Caco-2 (cell line): ENCODE results near the gene HM13. TPM values are rescaled to one million over a fixed set of nuclear protein-coding genes. Genes with fewer than 3 reads are reported as not detected.
"Not testable (repeated sequence)": the region's sequence is repeated elsewhere in the genome, so short reads cannot be mapped to it uniquely, and the experiment has no call there.

Source experiments
- BruUV-seq: library from RNA; stranded (reverse); fragments of 400-500 nt; replicated peaks from 2 replicates; lab custom pipeline; 2021; lab: Mats Ljungman, UMichigan
- CTCF ChIA-PET: fragments of 300-600 bp; sonication (Branson Sonifier 250); formaldehyde crosslinking; loops from one replicate; lab custom pipeline; 2022; ENCODE audit warnings: antibody characterized with exemption; lab: Charles Lee
- POLR2A ChIA-PET: fragments of 300-600 bp; sonication (Branson Sonifier 250); formaldehyde crosslinking; loops from one replicate; lab custom pipeline; 2022; ENCODE audit warnings: antibody characterized with exemption; lab: Charles Lee
- DNase-seq, 2 experiments: peaks; one replicate each; pipeline versions ENCODE4 v3.0.0 to v3.0.0-alpha.2; 2020 to 2022
- H3K27me3 ChIP-seq: replicated peaks from 2 replicates; pipeline ENCODE4 v1.6.0; 2011; ENCODE audit warnings: low read length; ENCODE audit not compliant: control insufficient read depth, insufficient read depth
- H3K36me3 ChIP-seq: 2 replicates; pipeline ENCODE4 v1.5.1; 2011; ENCODE audit warnings: low read length; ENCODE audit not compliant: control insufficient read depth, insufficient read depth
- H3K4me1 ChIP-seq: fragments of 250-450 bp; sonication (Bioruptor Pico); 2 replicates; pipeline ENCODE4 v1.5.1; 2020; ENCODE audit warnings: mild to moderate bottlenecking
- H3K4me3 ChIP-seq: 2 replicates; pipeline ENCODE4 v1.5.1; 2011; ENCODE audit warnings: low read depth, mild to moderate bottlenecking, control low read depth, low read length
- H3K9me3 ChIP-seq: fragments of 250-450 bp; sonication (Bioruptor Pico); 2 replicates; pipeline ENCODE4 v1.5.1; 2020; ENCODE audit warnings: mild to moderate bottlenecking, moderate library complexity
- H3K27ac Mint-ChIP-seq: one replicate; pipeline ENCODE4 v1.8.0; 2022; ENCODE audit warnings: mixed read lengths; ENCODE audit not compliant: unreplicated experiment
- H3K27me3 Mint-ChIP-seq: one replicate; pipeline ENCODE4 v1.8.0; 2022; ENCODE audit warnings: mixed read lengths; ENCODE audit not compliant: insufficient read depth, unreplicated experiment
- H3K36me3 Mint-ChIP-seq: one replicate; pipeline ENCODE4 v1.8.0; 2022; ENCODE audit warnings: mild to moderate bottlenecking, mixed read lengths; ENCODE audit not compliant: insufficient read depth, unreplicated experiment
- H3K4me1 Mint-ChIP-seq: one replicate; pipeline ENCODE4 v1.8.0; 2022; ENCODE audit warnings: low read depth, mixed read lengths; ENCODE audit not compliant: unreplicated experiment
- H3K4me3 Mint-ChIP-seq: one replicate; pipeline ENCODE4 v1.8.0; 2022; ENCODE audit warnings: mild to moderate bottlenecking, moderate library complexity, mixed read lengths; ENCODE audit not compliant: unreplicated experiment
- H3K9me3 Mint-ChIP-seq: one replicate; pipeline ENCODE4 v1.8.0; 2022; ENCODE audit warnings: mixed read lengths; ENCODE audit not compliant: unreplicated experiment
- intact Hi-C: fragments of 100-400 bp; cut with micrococcal nuclease; formaldehyde crosslinking; loops from one replicate; pipeline ENCODE4 v1.10.0; 2022; ENCODE audit not compliant: unreplicated experiment
- total RNA-seq: library from RNA; stranded (reverse); gene quantifications from 2 replicates; pipeline ENCODE4 v1.2.3, GENCODE V29; 2022
- TF ChIP-seq, protein P1 (sequence below), 2 experiments: fragments of 200-600 bp in 1 of 2; IDR thresholded peaks; 1 replicate in 1 of 2; 2 replicates in 1 of 2; pipeline versions ENCODE4 v1.5.1 to v1.8.0; 2011 to 2022; ENCODE audit warnings: antibody characterized with exemption in 1 of 2, control low read depth in 1 of 2, inconsistent platforms in 1 of 2, low read depth in 1 of 2, low read length in 1 of 2, mild to moderate bottlenecking in 1 of 2, moderate library complexity in 1 of 2; ENCODE audit not compliant: insufficient read depth in 1 of 2, severe bottlenecking in 1 of 2, unreplicated experiment in 1 of 2

The HM13 gene
- total RNA-seq, 1 experiment from 2014 or later: 443 TPM

DNA sequence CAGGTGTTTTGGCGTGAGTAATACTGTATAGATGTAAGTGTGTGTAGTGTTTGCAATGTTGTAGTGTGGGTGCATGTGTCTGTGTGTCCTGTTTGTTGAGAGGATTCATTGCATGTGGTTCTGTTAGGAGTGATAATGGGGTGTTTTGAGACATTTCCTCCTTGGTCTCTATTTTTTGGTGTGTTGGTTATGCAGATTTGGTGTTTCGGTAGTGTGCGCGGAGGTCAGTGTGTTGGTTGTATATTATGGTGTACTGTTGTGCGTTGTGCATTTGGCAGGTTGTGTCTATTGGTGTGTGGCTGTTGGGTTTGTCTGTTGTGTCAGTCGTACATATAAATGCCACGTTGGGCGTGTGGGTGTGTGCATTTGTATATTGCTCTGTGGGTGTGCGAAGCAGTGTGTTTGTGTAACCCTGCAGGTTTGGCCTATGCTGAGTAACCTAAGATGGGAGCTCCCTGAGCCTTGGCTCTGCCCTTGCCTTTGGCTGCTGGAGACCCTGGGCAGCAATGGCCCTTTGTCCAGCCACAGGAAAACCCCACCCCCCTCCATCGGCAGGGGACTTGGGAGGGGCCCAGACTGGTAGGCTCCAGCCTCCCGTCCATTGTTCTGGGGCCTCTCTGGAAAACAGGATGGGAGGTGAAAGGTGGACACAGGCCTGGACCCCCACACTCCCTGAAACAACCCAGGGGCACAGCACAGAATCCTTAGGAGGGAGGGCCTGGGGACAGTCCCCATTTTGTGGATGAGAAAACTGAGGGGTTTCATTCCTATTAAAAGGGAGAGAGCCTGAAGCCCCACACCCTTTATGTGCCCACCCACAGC lies 80.5 kb downstream of the HM13 start:
- no peak overlapping the region for H3K4me3 ChIP-seq
- TF ChIP-seq, protein P1, sequence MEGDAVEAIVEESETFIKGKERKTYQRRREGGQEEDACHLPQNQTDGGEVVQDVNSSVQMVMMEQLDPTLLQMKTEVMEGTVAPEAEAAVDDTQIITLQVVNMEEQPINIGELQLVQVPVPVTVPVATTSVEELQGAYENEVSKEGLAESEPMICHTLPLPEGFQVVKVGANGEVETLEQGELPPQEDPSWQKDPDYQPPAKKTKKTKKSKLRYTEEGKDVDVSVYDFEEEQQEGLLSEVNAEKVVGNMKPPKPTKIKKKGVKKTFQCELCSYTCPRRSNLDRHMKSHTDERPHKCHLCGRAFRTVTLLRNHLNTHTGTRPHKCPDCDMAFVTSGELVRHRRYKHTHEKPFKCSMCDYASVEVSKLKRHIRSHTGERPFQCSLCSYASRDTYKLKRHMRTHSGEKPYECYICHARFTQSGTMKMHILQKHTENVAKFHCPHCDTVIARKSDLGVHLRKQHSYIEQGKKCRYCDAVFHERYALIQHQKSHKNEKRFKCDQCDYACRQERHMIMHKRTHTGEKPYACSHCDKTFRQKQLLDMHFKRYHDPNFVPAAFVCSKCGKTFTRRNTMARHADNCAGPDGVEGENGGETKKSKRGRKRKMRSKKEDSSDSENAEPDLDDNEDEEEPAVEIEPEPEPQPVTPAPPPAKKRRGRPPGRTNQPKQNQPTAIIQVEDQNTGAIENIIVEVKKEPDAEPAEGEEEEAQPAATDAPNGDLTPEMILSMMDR (IDR thresholded peaks at IDR 0.05; ENCODE audit: insufficient read depth in 1 of 2, low read depth in 1 of 2, low read length in 1 of 2, severe bottlenecking in 1 of 2, unreplicated experiment in 1 of 2): no peak
- DNase-seq: no peak
- BruUV-seq: no TSS peak
- no peaks in the 10 kb centered on the region for H3K36me3 Mint-ChIP-seq
- H3K27me3 Mint-ChIP-seq: no peaks in the 10 kb centered on the region
- H3K27me3 ChIP-seq: no peaks in the 10 kb centered on the region
- H3K4me1 Mint-ChIP-seq: peaks cover 21% of the 10 kb centered on the region
- no peaks in the 10 kb centered on the region for H3K9me3 Mint-ChIP-seq
- ChIA-PET CTCF (interaction anchor here (1.3 to 2.5 kb wide), 3 partner anchors 12 to 18 kb away, joined by 3 to 15 read pairs (median 3); no protein-coding TSS in a partner anchor), POLR2A (interaction anchor here (1.5 kb wide), 1 partner anchor 21 kb away, joined by 7 read pairs; no protein-coding TSS in a partner anchor)
- peaks cover 25% of the 10 kb centered on the region for H3K4me1 ChIP-seq
- no peaks in the 10 kb centered on the region for H3K9me3 ChIP-seq
- intact Hi-C loops: loop anchor here (1.0 kb wide), 2 partner anchors 9 to 14 kb away; no protein-coding TSS in a partner anchor
- peak overlapping the region; percentile 1 for H3K27ac Mint-ChIP-seq
- H3K4me3 Mint-ChIP-seq: no peak overlapping the region
- H3K36me3 ChIP-seq: no peaks in the 10 kb centered on the region

DNA sequence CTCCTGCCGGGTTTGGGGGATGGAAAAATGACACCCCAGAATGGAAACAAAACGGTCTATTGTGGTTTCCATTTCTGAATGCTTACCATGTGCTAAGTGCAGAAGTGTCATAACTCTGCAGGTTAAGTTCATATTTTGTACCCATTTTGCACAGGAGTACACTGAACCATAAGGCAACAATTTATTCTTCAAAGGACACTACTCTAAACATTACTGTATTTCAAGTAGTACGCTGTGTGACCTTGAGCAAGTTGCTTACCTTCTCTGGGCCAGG lies 81.1 kb downstream of the HM13 start:
- Mint-ChIP-seq H3K4me1 (peaks cover 21% of the 10 kb centered on the region), H3K36me3 (no peaks in the 10 kb centered on the region), H3K27me3 (no peaks in the 10 kb centered on the region), H3K9me3 (no peaks in the 10 kb centered on the region), H3K4me3 (no peak overlapping the region), H3K27ac (peak overlapping the region; percentile 66)
- no peaks in the 10 kb centered on the region for H3K9me3 ChIP-seq
- H3K27me3 ChIP-seq: no peaks in the 10 kb centered on the region
- no peak overlapping the region for H3K4me3 ChIP-seq
- TF ChIP-seq, protein P1 (IDR thresholded peaks at IDR 0.05; ENCODE audit: insufficient read depth in 1 of 2, low read depth in 1 of 2, low read length in 1 of 2, severe bottlenecking in 1 of 2, unreplicated experiment in 1 of 2): no peak
- no peaks in the 10 kb centered on the region for H3K36me3 ChIP-seq
- POLR2A ChIA-PET: interaction anchor here (0.5 to 1.5 kb wide), 6 partner anchors 10 to 22 kb away, joined by 4 to 8 read pairs (median 4); partner anchors contain the start of gene ID1
- intact Hi-C loops: loop anchor here (1.0 kb wide), 2 partner anchors 8 to 13 kb away; no protein-coding TSS in a partner anchor
- CTCF ChIA-PET: interaction anchor here (0.6 to 2.5 kb wide), 5 partner anchors 11 to 32 kb away, joined by 3 to 15 read pairs (median 3); no protein-coding TSS in a partner anchor
- H3K4me1 ChIP-seq: peaks cover 25% of the 10 kb centered on the region
- no peak for DNase-seq
- BruUV-seq: no TSS peak

DNA sequence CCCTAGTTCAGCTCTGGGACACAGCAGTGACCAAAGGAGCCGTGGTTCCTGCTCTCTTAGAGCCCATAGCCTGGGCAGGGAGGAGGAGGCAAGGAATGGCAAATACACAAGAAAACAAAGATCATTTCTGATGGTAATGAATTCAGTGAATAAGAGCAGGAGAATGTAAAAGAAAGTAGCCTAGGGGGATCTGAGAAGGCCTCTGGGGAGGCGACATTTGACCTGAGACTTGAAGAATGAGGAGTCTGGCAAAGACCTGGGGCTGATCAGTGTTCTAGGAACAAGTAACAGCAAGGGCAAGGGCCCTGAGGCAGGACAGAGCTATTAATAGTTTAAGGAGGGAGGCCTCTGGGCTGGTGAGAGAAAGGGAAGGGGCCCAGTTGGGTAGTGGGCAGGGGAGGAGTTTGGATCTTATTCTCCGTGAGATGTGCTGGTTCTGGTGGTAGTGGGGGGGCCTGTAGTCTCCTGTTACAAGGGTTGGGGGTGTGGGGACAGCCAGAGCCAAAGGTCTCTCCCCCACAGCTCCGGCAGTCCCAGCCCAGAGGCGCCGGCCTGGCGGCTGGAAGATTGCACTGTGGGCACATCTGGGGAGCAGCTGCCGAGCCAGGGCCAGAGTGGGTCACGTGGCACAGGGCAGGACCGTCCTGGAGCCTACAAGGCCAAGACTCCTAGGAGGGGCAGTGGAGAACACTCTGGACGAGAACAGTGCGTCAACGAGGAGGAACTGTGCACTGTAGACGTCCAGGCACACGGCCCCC lies 81.6 kb downstream of the HM13 start:
- Mint-ChIP-seq H3K4me1 (peaks cover 21% of the 10 kb centered on the region), H3K27ac (peak overlapping the region; percentile 66), H3K9me3 (no peaks in the 10 kb centered on the region), H3K27me3 (no peaks in the 10 kb centered on the region), H3K36me3 (no peaks in the 10 kb centered on the region), H3K4me3 (no peak overlapping the region)
- intact Hi-C loops: loop anchor here (1.0 kb wide), 2 partner anchors 7 to 12 kb away; no protein-coding TSS in a partner anchor
- Histone ChIP-seq H3K4me1 (peaks cover 25% of the 10 kb centered on the region), H3K36me3 (no peaks in the 10 kb centered on the region), H3K4me3 (no peak overlapping the region), H3K27me3 (no peaks in the 10 kb centered on the region), H3K9me3 (no peaks in the 10 kb centered on the region)
- CTCF ChIA-PET: interaction anchor here (0.6 to 2.5 kb wide), 5 partner anchors 11 to 33 kb away, joined by 3 to 15 read pairs (median 3); no protein-coding TSS in a partner anchor
- peak; percentile 61 to 87 for DNase-seq
- BruUV-seq: no TSS peak
- POLR2A ChIA-PET: interaction anchor here (0.5 to 1.5 kb wide), 6 partner anchors 9 to 22 kb away, joined by 4 to 8 read pairs (median 4); partner anchors contain the start of gene ID1
- TF ChIP-seq, protein P1 (IDR thresholded peaks at IDR 0.05; ENCODE audit: insufficient read depth in 1 of 2, low read depth in 1 of 2, low read length in 1 of 2, severe bottlenecking in 1 of 2, unreplicated experiment in 1 of 2): no peak

DNA sequence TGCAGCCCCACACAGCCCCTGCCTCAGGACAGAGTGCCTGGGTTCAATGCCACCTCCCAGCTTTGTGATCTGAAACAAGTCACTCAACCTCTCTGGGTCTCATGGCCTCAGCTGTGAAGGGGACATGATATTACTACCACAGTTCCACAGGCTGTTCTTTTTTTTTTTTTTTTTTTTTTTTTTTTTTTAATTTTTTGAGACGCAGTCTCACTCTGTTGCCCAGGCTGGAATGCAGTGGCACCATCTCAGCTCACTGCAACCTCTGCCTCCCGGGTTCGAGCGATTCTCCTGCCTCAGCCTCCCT lies 82.1 kb downstream of the HM13 start:
- POLR2A ChIA-PET: interaction anchor here (0.7 to 1.5 kb wide), 7 partner anchors 9 to 43 kb away, joined by 3 to 15 read pairs (median 7); partner anchors contain the start of gene ID1
- DNase-seq, intact Hi-C loops, H3K27me3 ChIP-seq, H3K9me3 Mint-ChIP-seq, H3K4me3 Mint-ChIP-seq, H3K27me3 Mint-ChIP-seq, H3K36me3 ChIP-seq, H3K36me3 Mint-ChIP-seq, BruUV-seq, H3K4me3 ChIP-seq, H3K9me3 ChIP-seq: not testable (repeated sequence)
- peak overlapping the region; percentile 66 for H3K27ac Mint-ChIP-seq
- CTCF ChIA-PET: interaction anchor here (1.3 to 2.5 kb wide), 2 partner anchors 12 to 16 kb away, joined by 3 to 15 read pairs; no protein-coding TSS in a partner anchor
- peaks cover 21% of the 10 kb centered on the region for H3K4me1 Mint-ChIP-seq
- peaks cover 21% of the 10 kb centered on the region for H3K4me1 ChIP-seq
